Endometrial microvascular endothelial cells (primary cell): ENCODE data around the gene SQOR. TPM values are rescaled to one million over a fixed set of nuclear protein-coding genes. Genes with fewer than 3 reads are reported as not detected.

Experiments used
- in situ Hi-C: cut with HindIII; loops from 2 replicates; pipeline ENCODE4 v1.10.0; 2017; ENCODE audit warnings: low sequenced_read_pairs, low pct_unique_long_range_greater_than_20kb; ENCODE audit errors: inconsistent ontology term
- total RNA-seq: library from RNA; depleted of rRNA; stranded (reverse); fragments of >200 nt; gene quantifications from one replicate; pipeline ENCODE4 v1.2.3, GENCODE V29; 2015; ENCODE audit errors: inconsistent ontology term

SQOR gene
- total RNA-seq, 1 donor from 2014 or later = 60.1 TPM

DNA sequence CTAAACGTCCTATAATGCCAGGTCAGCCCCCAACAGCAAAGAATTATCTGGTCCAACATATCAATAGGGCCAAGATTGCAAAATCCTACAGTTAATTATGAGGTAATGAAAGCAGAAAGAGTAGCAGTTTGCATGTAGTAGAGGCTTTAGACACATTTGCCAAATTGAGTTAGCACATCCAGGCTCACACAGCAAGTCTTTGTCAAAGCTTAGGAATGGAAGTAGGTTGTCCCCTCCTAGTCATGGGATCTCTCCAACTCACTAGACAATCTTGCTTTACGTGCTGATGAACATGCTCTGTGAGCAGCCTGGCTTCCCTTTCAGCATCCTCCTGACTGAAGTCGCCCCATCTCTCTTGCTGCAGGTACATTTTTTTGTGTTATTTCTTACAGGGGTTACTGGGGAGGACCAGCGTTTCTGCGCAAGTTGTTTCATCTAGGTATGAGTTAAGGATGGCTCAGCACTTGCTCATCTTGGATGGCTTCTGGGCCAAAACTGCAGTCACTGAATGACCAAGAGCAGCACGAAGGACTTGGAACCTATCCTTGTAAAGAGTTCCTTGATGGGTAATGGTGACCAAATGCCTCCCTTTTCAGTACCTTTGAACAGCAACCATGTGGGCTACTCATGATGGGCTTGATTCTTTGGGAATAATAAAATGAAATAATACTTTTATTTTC lies 55.9 kb downstream of the SQOR start:
- in situ Hi-C loops = no loop called here

DNA sequence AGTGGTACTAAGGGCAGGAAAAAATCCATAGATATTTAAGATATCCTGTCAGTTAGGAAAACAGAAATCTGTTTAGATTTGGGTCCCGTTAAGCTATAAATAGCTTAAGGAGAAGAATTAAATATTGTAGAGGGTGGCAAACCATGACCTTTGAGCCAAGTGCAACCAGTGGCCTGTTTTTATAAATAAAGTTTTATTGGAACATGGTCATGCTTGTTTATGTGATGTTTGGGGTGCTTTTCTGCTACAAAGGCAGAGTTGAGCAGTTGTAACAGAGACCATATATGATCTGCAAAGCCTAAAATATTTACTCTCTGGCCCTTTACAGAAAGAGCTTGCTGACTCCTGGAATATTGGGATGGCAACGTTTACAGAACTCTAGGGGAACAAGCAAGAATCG lies 66.3 kb downstream of the SQOR start:
- in situ Hi-C loops = no loop called here

DNA sequence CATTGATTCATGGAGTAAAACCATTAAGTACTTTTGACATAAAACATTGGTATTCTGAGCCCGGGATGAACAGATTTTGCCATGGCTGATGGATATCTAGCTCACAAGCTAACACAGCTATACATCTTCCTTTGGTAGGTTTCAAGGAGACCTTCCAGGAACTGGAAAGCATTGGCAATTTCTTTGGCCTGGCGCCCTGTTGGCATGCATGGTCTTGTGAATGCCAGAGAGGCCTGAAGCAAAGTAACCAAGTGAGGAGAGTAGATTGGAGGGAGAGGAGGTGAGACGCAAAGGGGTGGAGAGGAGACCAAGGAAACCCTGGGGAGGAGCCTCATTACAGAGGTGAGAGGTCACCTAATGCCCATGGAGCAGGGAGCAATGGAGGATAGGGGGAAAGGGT lies 67.2 kb downstream of the SQOR start:
- in situ Hi-C loops = no loop called here

DNA sequence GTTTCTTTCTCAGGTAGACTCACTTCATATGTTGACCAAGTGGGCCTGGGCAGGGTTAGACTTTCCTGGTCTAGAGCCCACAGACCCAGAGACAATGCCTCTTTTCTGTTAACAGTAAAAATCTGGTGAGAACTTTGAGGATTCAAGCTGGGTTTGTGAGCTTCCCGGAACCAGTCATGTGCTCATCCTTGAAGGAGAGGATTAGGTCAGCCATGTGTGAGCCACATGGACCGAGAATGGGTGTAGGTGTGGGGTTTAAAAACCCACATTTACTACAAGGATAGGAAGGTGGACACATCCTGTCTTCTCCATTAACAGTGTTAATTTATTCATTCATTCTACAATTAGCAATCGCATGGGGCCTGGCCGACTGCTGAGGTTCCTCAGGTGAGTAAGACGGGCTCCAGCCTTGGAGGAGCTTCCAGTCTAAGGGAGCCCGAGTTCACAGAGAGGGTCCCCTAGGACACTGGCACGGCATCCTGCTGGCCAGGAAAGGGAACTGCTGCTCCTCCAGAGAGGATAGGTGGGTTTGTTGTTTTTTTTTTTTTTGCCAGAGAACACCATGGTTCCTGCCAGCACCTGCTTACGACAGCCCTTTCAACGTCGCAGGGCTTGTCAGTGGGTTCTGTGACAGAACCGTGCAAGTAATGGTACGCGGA lies 69.0 kb downstream of the SQOR start:
- in situ Hi-C loops = no loop called here

DNA sequence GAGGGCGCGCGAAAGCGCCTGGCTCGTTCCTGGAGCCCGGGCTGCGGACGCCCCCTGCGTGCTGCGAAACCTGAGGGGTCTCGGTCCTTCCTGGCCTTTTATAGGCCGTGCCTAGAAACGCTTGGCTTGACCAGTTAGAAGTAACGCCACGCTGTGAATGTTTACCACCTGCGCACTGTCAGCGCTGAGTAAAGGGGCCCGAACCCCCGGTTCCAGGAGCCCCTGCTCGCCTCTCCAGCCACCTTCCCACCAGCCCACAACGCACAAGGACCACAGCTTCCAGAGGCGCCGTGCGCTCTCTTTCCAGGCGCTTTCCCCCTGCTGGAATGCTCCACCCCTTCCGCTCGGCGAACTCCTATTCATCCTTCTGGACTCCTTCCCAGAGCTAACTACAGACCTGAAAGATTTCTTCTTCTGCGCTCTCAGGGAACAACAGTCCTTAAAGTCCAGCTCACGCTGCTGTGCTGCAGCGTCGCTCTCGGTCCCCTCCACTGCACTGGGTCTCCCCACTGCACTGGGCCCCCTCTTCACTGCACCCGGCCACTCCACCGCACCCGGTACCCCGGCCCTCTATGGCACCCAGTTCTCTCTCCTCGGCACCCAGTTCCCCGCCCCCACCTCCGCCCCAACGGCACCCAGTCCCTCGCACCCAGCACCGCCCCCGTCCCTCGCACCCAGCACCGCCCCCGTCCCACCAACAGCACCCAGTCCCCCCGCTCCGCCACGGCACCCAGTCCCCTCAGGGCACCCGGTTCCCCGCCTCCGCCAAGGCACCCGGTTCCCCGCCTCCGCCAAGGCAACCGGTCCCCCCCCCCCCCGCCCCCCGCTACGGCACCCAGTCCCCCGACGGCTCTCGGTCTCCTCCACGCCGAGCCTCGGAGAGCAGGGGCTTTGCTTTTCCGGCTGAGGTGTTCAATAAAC lies 69.8 kb downstream of the SQOR start:
- in situ Hi-C loops = no loop called here

DNA sequence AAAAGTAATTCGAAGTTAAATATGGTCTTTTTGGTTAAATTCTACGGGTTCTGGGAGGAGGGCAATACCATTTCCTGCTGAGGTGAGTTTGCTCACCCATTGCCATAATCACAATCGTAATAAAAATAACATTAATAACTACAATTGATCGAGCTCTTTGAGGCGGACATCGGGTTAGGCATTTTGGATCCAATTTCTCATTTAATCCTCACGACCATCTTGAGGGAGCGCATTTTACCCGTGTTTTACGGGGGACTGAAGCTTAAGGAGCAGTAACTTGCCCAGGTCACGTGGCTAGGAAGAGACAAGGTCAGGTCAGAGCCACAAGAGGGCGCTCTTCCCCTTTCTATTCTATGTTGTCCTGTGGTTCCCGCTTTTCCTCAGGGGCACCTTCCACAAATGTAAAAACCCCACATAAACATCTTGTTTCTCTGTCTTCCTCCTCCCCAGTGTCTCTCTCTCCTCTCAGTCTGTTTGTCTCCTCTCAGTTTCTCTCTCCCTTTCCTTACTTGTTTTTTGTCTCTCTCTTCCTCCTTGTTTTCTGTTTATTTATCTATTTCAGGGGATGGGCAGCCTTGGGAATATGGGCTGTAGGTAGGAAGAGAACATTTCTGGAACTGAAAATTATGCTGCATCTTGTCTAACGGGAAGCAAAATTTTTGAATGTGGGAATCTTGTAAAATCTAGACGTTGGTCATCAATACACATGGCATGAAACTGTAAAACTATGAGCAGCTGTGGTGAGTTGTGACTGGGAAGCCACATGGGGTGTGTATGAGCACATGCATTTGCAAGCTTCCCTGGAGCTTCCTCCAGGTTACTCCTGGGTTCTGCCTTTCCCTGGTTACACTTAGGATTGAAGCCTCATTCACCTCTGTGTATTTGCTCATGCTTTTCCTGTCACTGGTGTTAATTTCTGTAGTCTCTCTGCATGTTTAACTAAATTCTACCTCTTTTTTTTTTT lies 71.0 kb downstream of the SQOR start:
- in situ Hi-C loops = no loop called here

DNA sequence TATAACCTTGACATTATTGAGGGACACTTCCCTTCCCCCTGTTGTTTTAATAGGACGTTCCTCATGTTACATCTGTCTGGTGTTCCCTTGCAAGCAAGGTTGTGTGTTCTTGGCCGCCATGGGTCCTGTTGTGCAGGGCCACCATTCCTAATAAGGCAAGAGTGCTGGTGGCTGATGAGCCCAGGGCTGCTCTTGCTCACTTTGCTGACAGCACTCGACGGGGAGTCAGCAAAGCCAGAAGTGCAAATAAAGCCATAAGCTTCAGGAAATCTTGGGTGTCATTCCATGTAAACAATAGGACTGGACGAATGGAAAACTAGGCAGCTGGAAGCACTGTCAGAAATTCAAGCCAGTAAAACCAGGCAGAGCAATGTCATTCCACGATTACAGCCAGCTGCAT lies 75.8 kb downstream of the SQOR start:
- in situ Hi-C loops = no loop called here

DNA sequence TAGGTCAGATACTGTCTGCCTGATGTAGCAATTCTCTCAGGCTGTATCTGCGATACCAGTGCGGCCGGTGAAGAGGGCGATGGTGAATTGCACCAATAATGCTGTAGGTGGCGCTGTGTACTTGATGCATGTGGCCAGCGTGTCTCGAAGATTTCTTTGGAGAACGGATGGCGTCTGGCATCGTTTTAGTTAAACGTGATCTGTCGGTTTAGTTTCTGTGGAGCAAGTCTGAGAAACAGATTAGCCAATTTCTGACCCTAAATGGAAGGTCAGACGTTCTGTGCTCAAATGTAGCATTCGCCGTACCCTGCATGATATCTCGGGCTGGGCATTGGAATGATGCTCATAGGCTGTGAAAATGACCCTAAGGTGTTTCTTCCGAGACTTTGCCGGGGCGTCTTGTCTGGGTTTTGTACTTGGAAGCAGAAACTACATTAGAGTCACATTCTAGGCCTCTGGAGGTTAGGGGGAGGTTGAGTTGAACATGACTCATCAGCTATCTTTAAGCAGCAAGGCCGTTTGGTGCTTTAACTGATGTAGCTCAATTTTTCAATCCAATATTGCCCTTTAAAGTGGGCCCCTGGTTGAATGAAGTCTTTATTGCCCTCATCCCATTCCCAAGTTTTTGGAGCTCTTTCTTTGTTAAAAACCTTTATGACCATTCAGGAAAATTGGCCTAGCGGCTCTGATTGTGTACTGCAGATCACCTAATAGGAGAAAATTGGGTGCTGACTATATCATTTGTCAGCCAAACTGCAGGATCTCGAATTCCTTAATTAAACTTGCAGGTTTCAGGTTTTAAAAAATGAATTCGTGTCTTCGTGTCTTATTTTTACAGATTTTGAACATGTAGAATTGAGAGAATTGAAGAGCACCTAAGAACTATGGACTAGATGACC lies 80.0 kb downstream of the SQOR start:
- in situ Hi-C loops = no loop called here

DNA sequence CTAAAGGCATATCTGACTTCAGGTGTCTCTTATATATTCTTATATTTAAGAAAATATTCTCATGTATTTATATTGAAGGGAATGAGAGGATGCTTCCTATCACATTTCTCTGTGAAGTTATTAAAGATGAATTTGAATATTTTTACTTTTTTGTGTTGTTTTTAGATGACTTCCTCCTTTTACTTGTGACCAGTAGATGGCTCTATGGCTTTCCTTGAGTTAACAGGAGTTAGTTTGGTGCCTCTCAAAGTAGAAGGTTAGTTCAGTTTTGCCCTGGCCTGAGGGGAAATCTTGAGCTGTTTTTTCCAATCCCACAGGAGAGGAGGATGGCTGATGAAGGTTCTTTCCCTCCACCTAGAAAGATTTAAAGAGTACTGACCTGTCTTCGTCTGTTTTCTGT lies 80.7 kb downstream of the SQOR start:
- in situ Hi-C loops = no loop called here

DNA sequence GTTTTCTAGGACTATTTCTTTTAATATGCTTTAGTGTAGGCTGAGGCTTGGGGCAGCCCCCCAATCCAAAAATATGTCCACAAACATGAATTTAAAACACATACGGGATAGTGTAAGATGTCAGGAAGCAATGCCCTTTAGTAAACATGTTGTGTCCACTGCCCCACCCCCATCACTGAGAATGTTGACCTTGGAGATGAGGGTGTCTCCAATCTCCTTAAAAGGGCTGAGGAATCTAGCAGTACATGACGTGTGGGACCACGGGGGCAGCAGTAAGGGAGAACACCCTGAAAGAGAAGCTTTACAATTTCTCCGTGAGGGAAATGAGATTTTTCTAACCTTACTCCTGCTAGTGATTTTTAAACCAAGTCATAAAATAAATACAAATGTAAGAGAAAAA lies 84.7 kb downstream of the SQOR start:
- in situ Hi-C loops = no loop called here

DNA sequence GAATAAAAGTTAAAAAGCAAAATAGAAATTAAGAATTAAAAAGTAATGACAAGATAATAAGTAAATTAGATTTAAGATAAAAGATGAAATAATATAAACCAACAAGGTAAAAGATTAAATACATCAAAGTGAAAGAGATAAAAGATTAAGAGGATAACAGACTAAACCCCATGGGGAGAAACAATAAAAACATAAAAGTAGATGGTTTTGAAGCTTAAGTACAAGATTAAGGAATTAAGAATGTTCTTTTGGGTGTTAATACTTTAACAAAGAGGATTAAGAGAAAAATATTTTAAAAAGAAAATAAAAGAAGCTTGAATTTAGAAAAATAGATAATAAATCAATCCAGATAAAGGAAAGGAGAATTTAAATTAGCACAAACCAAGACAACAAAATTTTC lies 85.4 kb downstream of the SQOR start:
- in situ Hi-C loops = no loop called here

DNA sequence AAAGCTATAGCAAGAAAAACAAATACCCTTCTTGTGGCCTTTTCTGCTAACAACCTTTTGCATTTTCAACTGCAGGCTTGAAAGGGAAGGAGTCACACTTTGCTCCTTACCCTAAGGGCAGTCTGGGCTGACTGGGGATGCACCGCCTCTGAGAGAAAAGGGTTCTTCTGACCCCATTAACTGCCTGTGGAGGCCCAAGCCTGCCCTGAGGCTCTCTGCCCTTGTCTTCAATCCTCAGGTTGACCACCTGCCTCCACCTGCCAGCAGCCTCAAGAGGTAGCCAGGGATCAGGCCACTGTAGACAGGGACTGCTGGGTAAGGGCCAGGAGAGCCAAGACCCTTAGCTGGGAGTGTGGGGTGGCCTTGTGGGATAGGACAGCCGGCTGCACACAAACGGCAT lies 93.8 kb downstream of the SQOR start:
- in situ Hi-C loops = no loop called here

DNA sequence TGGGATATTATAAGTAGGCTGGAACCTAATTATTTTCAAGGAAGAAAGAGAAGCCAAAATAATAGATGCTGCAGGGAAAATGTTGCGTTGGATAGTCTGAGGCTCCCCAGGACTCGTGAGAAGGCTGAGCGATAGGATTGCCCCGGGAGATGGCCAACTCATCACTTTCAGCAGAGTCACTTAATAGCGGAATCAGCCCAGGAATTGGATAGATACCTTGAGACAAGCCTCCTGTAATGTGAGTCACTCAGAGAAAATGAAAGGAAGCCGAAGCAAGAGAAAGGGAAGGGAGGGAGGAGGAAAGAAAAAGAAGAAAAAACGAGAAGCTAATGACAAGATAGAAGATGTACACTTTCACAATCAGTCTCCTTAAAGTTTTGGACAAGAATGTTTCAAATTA lies 94.3 kb downstream of the SQOR start:
- in situ Hi-C loops = no loop called here

DNA sequence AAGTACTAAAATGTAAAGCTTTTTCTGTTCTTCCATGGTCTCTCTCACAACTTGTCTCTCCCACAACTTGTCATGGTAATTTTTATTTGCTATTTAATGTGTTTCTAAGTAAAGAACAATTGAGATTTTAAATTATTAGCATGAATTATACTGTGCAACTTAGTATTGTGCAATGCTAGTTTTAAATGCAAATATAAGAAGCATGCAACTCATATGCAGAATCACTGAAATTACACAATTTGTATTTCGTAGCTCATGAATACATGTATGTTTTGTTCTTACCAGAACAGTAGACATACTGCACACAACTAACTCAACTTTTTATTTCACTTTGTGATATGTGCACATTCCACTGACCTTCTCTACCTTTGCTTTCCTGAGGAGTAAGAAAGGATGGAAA lies 96.5 kb downstream of the SQOR start:
- in situ Hi-C loops = no loop called here

DNA sequence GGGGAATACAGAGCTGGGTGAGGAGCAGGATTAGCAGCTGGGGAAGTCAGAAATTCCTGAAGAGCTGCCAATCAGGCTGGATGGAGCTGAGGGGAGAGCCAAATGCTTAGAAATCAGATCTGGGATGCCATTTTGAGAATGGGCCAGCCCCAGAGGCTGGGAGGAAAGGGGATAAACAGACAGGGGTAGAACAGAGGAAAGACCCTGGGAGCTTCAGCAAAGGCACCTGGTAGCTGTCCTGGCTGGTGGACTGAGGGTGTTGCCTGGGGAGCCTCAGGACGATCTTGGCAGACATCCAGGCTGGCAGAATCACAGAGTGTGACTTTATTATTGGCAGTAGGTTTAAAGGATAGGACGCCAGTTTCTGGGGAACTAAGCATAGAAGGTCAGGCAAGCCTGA lies 97.8 kb downstream of the SQOR start:
- in situ Hi-C loops = no loop called here

DNA sequence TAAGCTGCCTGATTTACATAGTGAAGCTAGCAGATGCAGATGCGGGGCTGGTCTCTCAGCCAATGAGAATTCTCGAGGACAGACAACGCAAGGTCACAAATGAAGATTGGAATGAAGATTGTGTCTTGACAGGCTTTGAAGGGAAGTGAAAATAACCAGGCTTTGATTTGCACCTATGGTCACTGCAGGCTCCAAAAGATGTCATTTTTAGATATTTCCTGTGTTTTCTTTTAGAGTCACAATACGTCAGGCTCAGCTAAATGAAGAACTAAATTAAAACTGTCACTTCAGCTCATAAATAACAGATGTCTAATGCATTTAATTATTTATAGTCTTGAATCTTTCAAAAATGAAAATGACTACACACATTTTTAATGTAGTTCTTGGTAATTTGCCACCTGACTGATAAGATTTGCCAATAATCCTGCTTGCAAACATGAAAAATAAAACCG lies 99.5 kb downstream of the SQOR start:
- in situ Hi-C loops = no loop called here
